ENCODE measurements around the gene TAS1R1.

- TF ChIP-seq CTCF (IDR thresholded peaks at IDR 0.05; ENCODE audit: poor library complexity, severe bottlenecking) (no peak), RAD21 (conservative IDR thresholded peaks at IDR 0.05) (no peak)
These were observed 45.7 kb upstream of the TAS1R1 start for GRCh38 chr1:6509220-6509918.

All from neural cell (in vitro differentiated cells).